NCI-H1417 treated with DMSO at 0.1 percent for 48 hours (cell line): ENCODE measurements around the gene LRCH1.

Source experiments
- DNase-seq: peaks from one replicate; lab custom pipeline; 2025; lab: John Stamatoyannopoulos, UW

Gene LRCH1

DNA sequence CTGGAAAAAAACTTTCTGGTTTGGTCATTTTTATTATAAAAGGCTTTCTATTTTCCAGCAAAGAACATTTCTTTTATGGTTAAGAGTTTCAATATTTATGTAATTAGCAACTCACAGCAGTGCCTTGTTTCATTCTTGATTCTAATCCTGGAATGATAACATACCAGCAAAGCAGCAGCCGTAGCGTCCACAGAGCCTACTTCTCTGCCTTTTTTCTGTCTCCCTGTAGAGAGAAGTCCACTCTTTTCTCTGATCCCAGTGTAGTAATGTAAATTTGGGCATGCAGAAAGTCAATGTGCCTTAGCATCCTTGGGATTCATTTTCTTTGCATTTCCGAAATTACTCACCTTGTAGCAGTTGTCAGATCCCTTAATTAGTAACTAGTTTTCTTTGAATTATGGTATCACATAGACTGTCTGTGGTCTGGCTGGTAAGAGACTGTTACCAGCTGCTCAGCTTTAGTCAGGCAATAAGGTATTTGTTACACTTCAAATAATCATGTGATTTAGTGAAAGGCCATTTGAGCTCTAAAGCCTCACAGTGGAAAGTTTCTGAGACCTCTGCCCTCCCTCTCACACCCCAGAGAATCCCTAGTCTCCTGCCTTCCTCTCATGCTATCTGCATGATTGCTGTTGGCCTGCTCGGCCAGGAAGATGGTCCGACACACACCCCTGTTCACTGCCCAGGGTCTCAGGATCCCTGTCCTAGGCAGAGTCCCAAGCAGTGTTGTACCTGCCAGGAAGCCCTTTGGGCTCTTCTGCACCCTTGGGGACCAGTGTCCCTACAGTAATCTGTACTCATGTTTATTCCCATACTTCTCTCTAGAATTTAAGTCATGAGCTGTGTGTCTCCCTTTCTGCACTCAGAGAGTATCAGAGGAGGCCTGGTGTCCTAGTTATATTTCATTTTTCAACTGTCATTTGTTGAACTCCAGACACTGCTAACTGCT lies 86.3 kb downstream of the LRCH1 start:
- DNase-seq: no peak

DNA sequence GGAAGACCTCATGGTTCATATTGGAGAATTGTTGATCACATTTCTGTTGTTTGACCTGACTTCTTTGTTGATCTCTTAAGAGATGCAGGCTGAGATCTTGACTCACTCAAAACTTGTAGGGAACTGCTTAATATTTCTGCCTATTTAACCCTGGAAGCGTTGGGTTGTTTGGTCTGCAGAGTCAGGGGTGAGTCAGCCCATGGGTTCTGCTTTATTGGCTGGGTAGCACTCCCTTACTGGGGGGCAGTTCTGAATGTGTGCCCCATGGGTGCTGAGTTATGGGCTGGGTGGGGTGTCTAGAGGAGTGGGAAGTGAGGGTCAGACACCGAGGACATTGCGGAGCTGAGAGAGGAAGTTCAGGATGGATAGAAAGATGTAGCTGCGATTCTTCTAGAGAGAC lies 87.9 kb downstream of the LRCH1 start:
- no peak for DNase-seq

DNA sequence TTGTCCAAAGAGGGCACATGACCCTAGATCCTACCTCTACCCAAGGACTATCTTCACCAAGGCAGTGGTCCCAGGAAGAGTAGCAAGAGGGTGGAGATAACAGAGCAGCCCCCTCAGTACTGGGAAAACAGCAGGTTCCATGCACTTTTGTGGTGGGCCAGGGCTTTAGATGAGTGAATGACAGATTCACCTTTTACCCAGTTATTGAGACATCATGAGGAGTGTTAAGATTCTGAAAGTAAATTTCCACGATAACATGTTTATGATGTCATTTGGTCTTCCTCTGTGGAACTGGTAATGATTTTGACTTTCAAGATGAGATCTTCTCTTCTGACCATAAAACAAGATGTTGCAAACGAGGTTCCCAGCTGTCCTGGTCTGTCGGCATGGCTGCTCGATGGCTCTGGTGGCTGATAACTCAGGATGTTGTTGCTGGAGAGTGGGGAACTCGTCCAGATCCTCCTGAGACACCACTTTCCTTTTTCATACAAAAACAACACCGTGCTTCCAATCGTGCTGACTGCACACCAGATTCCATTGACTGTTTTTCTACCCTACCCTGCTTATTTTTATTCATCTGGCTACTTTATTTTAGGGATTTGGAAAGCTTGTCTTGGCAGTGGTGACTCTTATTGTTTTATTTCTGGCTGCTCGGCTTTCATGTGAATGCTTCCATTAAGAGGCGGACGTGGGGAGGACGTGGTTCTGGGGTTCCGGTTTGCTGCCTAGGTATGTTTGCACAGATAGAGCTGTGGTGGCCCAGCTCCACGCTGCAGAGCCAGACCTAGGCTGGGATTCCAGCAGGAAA lies 88.5 kb downstream of the LRCH1 start:
- no peak for DNase-seq

GRCh38 chr13:46642254-46642653 lies 89.3 kb downstream of the LRCH1 start:
- DNase-seq: no peak

DNA sequence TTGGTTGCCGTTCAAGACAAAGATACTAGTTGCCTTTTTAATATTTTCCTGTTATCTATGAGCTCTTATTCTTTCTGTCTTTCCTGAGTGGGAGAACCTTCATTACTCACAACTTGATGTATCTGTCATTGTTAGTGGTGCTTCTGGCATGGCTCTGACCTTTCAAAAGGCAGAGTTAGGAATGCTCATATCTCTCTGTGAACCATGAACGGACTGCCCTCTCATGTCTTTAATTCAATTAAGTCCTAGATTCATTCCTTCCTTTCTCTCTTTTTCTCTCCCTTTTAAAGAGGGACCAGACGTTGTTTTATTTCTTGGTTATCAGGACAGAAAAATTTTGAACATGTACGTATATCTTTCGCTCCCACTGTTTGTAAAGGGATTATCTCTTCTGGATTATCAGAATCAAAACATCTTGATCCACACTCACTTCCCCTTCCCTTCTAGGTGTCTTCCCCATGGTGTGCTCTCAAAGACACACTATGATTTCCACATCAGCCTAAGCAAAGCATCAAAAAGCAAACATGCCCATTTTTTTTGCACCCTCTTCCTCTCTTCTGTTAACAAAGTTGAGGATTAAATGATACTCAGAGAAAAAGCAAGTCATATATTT lies 90.3 kb downstream of the LRCH1 start:
- no peak for DNase-seq

DNA sequence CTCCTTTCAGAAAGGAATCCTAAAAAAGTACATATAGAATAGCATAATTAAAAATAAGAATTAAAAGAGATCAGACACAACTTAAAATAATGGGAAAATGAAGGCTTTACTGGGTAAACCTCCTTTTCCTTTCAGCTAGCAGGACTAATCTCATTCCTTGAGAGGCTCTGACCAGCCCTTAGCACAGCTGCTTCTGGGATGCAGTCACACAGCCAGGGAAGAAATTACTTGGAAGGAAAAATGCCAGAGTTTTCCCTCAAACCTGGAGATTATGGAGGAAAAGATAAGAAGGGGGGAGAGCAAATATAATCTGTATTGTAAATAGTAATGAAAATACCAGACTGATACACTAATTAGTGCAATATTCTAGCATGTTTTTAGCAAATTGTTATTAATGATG lies 91.8 kb downstream of the LRCH1 start:
- no peak for DNase-seq

- no peak for DNase-seq
Measured at GRCh38 chr13:46647512-46648065, 94.6 kb downstream of the LRCH1 start.

- no peak for DNase-seq
Measured at GRCh38 chr13:46648166-46648607, 95.2 kb downstream of the LRCH1 start.

DNA sequence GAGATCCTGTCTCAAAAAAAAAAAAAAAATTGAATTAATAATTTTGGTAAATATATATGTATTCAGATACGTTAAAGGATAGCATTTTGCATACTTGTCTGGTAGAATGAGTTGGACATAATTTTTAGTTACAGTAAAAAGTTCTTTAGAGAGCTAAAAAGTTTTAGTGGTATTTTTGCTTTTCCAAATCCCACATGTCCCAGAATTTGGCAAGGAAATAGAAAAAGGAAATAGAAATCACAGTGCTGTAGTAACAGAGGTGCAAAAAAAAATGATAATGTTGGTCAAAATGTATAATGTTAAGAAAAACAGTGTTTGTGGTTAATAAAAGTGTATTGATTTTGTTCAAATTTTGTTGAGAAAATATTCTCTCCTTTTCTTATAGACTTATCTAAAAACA lies 96.8 kb downstream of the LRCH1 start:
- DNase-seq: no peak

DNA sequence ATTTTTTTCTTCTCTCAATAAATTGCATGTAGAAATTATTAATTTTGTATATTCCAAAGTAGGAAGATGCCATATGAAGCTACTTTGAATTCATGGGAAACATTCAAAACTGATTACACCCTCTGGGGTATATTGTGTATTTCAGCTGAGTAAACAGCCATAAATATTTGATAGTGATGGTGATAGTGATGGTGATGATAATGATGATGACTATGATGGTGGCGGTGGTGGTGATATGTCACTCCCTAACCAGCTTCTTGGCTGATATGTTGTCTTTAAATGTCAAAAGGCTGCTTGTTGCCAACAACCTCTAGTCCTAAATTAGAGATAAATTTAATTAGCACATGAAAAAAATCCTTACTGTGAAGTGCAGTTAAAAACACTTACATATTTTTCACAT lies 102.0 kb downstream of the LRCH1 start:
- no peak for DNase-seq

DNA sequence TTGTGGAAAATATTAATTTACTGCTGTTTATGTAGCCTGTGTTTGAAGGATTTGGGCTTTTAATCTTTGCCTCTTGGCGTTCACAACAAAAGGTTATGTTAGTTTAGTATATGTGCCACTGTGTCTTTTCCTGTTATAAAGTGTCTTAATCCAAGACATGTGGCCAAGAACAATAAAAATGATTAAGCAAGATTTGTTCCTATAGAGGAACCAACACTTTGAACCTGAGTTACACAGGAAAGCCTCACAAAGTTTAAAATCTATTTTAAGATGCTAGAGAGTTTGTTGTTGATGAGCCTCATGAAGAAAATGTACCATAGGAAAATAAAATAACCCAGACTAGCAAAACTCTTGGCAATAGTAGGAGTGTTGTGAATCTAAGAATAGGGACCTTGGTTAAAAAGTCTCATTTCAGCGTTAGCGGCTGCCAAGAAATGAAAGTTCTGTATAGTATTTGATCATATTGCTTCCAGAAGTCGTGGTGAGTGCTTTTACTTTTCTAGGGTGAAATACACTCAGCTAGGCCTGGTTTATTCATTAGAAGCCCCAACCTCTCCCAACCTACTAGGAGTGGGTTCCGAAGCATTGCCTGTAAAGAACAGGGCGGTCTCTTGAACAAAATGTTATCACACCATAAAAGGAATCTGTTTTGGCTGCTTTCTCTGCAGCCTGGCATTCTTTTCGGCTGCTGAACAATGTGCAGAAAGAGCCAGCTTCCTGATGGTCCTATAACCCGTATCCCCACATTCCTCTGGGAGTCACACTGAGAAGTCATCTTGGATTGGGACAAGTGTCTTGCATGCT lies 102.6 kb downstream of the LRCH1 start:
- no peak for DNase-seq

DNA sequence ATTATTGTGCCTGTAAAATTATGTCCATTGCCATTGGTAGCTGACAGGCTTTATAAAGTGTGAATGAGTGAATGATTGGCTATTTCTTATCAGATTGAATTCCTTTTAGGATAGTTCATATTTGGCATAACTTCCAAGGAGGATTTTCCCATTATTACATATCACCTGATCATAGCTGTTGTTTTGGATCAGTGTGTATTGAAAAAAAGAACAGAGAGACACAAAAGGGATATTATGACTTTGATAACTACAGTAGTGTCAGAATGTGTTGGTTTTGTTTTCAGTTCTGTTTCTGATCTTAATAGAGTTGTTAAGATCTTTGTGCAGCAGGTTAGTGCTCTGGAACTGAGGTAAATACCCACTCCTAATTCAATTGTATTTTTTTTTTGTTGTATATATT lies 103.8 kb downstream of the LRCH1 start:
- DNase-seq: no peak

DNA sequence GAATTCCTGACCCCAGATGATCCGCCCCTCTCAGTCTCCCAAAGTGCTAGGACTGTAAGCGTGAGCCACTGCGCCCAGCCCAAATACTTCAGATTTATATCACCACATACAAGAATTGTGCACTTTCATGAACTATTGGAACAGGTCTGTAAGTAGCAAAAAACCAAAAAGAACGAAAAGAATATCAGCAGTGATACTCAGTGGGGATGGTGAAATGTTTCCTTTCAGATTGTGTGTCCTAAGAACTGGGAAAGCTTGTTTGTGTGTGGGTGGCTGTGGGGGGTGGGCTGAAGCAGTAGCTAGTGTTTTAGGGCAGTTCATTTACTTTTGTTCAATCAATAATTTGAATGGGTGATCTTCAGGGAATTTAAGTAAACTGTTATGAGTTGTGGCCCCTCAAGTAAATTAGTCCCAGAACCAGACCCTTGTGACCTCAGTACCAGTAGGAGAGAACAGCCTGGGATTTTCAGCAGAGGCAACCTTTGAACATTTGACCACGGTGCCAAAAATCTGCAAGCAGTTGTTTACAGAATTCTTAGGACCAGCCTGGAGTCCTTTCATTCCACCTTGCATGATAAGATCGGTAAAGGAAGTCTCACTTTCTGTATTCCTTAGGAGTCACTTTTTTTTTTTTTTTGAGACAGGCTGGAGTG lies 106.6 kb downstream of the LRCH1 start:
- no peak for DNase-seq

DNA sequence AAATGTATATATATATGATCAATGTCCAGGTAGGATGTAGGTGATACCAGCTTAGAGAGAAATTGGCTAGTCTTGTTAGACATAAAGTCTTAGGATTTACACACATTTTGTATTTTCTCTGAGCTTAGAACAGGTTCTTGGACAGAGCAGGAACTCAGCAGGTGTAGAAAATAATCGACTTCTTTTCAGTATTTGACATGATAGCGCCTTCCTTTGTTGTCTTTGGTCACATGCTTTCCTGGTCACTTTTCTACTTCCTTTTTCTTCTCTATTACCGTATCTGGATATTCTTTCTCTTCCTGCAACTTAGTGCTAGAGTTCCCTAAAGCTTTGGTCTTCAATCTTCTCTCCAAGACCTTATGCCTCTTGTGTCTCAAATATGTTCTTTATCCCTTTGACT lies 107.4 kb downstream of the LRCH1 start:
- no peak for DNase-seq

- DNase-seq: no peak
Measured at GRCh38 chr13:46660857-46661256, 107.9 kb downstream of the LRCH1 start.

- DNase-seq: no peak
Measured at GRCh38 chr13:46662690-46663089, 109.7 kb downstream of the LRCH1 start.

- no peak for DNase-seq
Measured at GRCh38 chr13:46663206-46664037, 110.5 kb downstream of the LRCH1 start.

- DNase-seq: no peak
Measured at GRCh38 chr13:46664195-46664594, 111.2 kb downstream of the LRCH1 start.

- no peak for DNase-seq
Measured at GRCh38 chr13:46665248-46665632, 112.3 kb downstream of the LRCH1 start.
